Measurements from ENCODE around the gene MYL7.

DNA sequence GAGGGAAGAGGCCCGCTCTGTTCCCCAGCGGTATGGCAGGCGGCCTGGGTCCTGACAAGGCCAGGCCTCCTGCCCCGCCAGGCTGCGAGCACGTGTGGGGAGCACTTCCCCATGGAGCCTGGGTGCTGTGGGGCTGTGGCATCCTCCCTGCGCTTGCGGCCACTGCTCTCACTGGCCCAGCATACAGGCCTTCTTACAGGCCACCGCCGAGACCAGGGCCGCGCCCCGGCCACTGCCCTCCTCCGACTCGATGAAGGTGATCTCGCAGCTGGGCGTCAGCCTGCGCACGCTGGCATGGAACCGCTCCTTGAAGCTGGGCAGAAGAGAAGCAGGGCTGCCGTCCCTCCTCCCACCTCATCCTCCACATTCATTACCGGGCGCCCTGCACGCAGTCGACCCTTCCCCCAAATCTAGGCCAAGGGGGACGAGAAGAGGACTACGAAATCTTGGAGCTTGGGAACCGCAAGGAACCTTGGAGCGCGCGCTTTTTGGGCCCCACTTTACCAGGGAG is 3.9 kb upstream of the MYL7 start:
- TF ChIP-seq CTCF (IDR thresholded peaks at IDR 0.05), result no peak
- TF ChIP-seq POLR2AphosphoS5 (IDR thresholded peaks at IDR 0.05; ENCODE audit: low read depth, low read length), result no peak

Measured in Panc1 (cell line).